Measurements from ENCODE around the gene SLC19A1.

- TF ChIP-seq POLR2A (IDR thresholded peaks at IDR 0.05; ENCODE audit: low read depth, low read length) (no peak), POLR2AphosphoS5 (IDR thresholded peaks at IDR 0.05; ENCODE audit: low read depth, low read length) (no peak), TAF1 (IDR thresholded peaks at IDR 0.05; ENCODE audit: borderline replicate concordance, low read depth, low read length) (no peak)
These were observed 70.6 kb downstream of the SLC19A1 start for GRCh38 chr21:45471525-45472221.
